Upper lobe of left lung (tissue), 4 donors: ENCODE results near the gene SIVA1.

Experiments used
- CTCF ChIP-seq, 6 experiments: fragments of 450-650 bp in 4 of 6; fragments of 200-600 bp in 2 of 6; sonication (generic) in 2 of 6; IDR thresholded peaks; one replicate each; pipeline ENCODE4 v1.5.1; 2016 to 2019; ENCODE audit warnings: antibody characterized with exemption in 6 of 6
- POLR2A ChIP-seq, 4 donors: fragments of 450-650 bp; IDR thresholded peaks; one replicate each; pipeline ENCODE4 v1.5.1; 2016 to 2017; ENCODE audit warnings: antibody characterized with exemption in 4 of 4, mild to moderate bottlenecking in 2 of 4
- POLR2AphosphoS5 ChIP-seq, 2 donors: sonication (generic); formaldehyde crosslinking; IDR thresholded peaks; one replicate each; pipeline ENCODE4 v1.5.1; 2017; ENCODE audit warnings: antibody characterized with exemption in 2 of 2

- no peak for TF ChIP-seq POLR2A (IDR thresholded peaks at IDR 0.05)
- no peak for TF ChIP-seq CTCF (IDR thresholded peaks at IDR 0.05)
- TF ChIP-seq POLR2AphosphoS5 (IDR thresholded peaks at IDR 0.05): no peak
Measured at GRCh38 chr14:104797115-104798044, 44.4 kb downstream of the SIVA1 start.
